Mucosa of descending colon (tissue), 3 donors: ENCODE measurements around the gene BCL2L1. TPM values are rescaled to one million over a fixed set of nuclear protein-coding genes. Genes with fewer than 3 reads are reported as not detected.

ENCODE experiments used
- ATAC-seq: fragments of 200-7000 bp; cut with Tn5 transposase; one replicate; pipeline ENCODE4 v1.9.1; 2020; ENCODE audit warnings: mild to moderate bottlenecking, moderate library complexity
- DNase-seq, 3 donors: peaks; one replicate each; pipeline ENCODE4 v3.0.0-alpha.2; 2020
- H3K36me3 ChIP-seq: fragments of 200-600 bp; one replicate; pipeline ENCODE4 v1.8.0; 2021; ENCODE audit warnings: low read depth, mild to moderate bottlenecking
- H3K4me1 ChIP-seq: fragments of 200-600 bp; one replicate; pipeline ENCODE4 v1.8.0; 2021; ENCODE audit warnings: low read depth, mild to moderate bottlenecking
- H3K4me3 ChIP-seq: fragments of 200-600 bp; one replicate; pipeline ENCODE4 v1.8.0; 2021; ENCODE audit warnings: mild to moderate bottlenecking
- H3K9me3 ChIP-seq: fragments of 200-600 bp; one replicate; pipeline ENCODE4 v1.8.0; 2021; ENCODE audit warnings: mild to moderate bottlenecking
- CTCF ChIP-seq: fragments of 200-600 bp; IDR thresholded peaks from one replicate; pipeline ENCODE4 v1.8.0; 2022; ENCODE audit warnings: antibody characterized with exemption, mild to moderate bottlenecking
- intact Hi-C, 2 donors: fragments of 100-400 bp; cut with DNase I in 1 of 2; cut with micrococcal nuclease in 1 of 2; formaldehyde crosslinking; loops; one replicate each; pipeline versions ENCODE4 v1.11.0 to v1.11.1; 2022; cut with DNase I, micrococcal nuclease
- total RNA-seq, 3 donors: library from RNA; stranded (reverse); fragmentation: NEBNext Ultra II Directional in 2 of 3; extraction: Animal tissue kit (Norgen Biotek cat#: 25700) in 2 of 3; gene quantifications; one replicate each; pipeline versions ENCODE4 v1.2.1 to v1.2.4, GENCODE V29; 2021 to 2023
- donor health status: DM: no; HTN: no; CAD: no; lungs with moderate emphysema.
- donor health status: DM: no; HTN: no; CAD: no.
- donor health status: DM: no; HTN: yes; CAD: no.

The BCL2L1 gene
- total RNA-seq, 3 donors from 2014 or later, result 76.2 to 90.3 (median 78.1) TPM

DNA sequence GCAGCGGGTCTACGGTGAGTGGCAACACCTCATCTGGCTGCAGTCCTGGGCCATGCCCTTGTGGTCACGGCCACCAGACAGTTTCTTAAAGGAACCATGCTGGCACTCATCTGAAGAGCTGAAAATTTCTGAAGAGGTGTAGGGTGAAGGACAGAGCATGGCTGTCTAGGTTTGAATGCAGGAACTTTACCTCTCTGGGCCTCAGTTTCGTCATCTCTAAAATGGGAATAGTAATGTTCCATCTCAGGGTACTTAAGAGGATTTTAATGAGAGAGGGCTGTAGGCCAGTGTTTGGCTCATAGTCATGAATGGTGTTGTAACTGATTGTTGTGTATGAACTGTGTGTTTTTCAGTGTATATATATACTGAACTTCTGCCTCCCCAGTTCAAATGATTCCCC is 79.1 kb downstream of the BCL2L1 start:
- no peak for DNase-seq
- intact Hi-C loops, result no loop called here

DNA sequence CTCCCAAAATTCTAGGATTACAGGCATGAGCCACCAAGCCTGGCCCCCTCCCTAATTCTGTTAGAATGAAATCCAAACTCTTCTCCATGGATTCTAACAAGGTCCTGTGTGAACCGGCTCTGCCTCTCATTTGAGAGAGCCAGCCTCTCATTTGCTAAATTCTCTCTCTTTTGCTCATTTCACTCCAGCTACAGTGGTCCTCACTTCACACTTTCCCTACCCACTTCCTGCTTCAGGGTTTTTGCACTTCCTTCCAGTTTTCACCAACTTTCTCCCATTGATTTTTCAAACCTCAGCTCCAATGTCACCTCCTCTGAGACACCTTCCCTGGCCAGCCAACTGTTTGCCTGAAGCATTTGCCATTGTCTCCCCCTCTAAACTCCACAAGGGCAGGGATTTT is 79.8 kb downstream of the BCL2L1 start:
- DNase-seq, result no peak
- Histone ChIP-seq H3K4me1 (no peaks in the 10 kb centered on the region), H3K4me3 (no peak overlapping the region), H3K36me3 (no peaks in the 10 kb centered on the region), H3K9me3 (no peaks in the 10 kb centered on the region)
- intact Hi-C loops, result no loop called here
- no peak for ATAC-seq
- no peak for TF ChIP-seq CTCF

More for the DNA sequence above, 79.1 kb downstream of the BCL2L1 start:
- TF ChIP-seq CTCF, result no peak
- Histone ChIP-seq H3K9me3 (no peaks in the 10 kb centered on the region), H3K36me3 (no peaks in the 10 kb centered on the region), H3K4me3 (no peak overlapping the region), H3K4me1 (no peaks in the 10 kb centered on the region)
- no peak for ATAC-seq

DNA sequence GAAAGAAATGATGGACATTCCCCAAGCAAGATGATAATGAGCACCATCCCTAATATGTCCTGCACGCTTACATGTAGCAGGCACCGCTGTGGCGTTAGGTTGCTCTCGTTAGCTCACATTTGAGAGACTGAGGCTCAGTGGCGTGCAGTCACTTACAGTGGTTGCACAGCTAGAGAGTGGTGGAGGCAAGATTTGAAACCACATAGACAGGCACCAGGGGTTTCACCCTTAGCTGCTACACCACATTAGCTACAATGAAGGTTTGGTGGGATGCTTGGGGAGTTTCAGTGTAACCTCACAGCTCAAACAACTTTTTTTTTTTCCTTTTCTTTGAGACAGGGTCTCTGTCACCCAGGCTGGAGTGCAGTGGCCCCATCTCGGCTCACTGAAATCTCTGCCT is 81.3 kb downstream of the BCL2L1 start:
- Histone ChIP-seq H3K36me3 (no peaks in the 10 kb centered on the region), H3K4me1 (no peaks in the 10 kb centered on the region), H3K9me3 (no peaks in the 10 kb centered on the region), H3K4me3 (no peak overlapping the region)
- DNase-seq, result no peak
- no peak for ATAC-seq
- no peak for TF ChIP-seq CTCF
- intact Hi-C loops, result no loop called here

- Histone ChIP-seq H3K4me3 (no peak overlapping the region), H3K4me1 (no peaks in the 10 kb centered on the region), H3K9me3 (no peaks in the 10 kb centered on the region), H3K36me3 (no peaks in the 10 kb centered on the region)
- intact Hi-C loops, result no loop called here
- no peak for DNase-seq
- TF ChIP-seq CTCF, result no peak
- ATAC-seq, result no peak
Observed at GRCh38 chr20:31640259-31640658, 82.4 kb downstream of the BCL2L1 start.

- no peaks in the 10 kb centered on the region for H3K4me1 ChIP-seq
- H3K9me3 ChIP-seq, result no peaks in the 10 kb centered on the region
- DNase-seq (no peak), ATAC-seq (no peak)
- H3K4me3 ChIP-seq, result no peak overlapping the region
- no peaks in the 10 kb centered on the region for H3K36me3 ChIP-seq
- TF ChIP-seq CTCF, result no peak
- intact Hi-C loops, result no loop called here
Observed at GRCh38 chr20:31638816-31639215, 83.9 kb downstream of the BCL2L1 start.

DNA sequence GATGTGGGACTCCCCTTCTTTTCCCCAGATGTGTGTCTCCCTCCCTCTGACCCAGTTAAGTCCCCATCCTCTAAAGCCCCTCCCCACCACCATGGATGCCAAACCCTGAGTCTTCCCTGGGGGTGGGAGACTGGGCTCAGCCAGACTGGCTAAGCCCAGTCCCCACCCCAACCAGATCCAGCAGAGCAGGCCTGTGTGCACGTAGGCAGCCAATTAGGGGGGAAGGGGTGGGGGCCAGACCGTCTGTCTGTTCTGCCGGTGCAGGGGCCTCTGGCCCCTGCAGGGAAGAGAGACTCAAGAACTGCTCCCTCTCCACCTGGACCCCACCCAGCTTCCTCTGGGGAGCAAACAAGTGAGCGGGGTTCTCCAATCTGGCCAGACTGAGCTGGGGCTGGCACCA is 84.4 kb downstream of the BCL2L1 start:
- Histone ChIP-seq H3K36me3 (no peaks in the 10 kb centered on the region), H3K4me3 (no peak overlapping the region), H3K9me3 (no peaks in the 10 kb centered on the region), H3K4me1 (no peaks in the 10 kb centered on the region)
- no peak for TF ChIP-seq CTCF
- intact Hi-C loops, result no loop called here
- DNase-seq, result no peak
- ATAC-seq, result no peak
